ENCODE data around the gene HOXB9.

DNA sequence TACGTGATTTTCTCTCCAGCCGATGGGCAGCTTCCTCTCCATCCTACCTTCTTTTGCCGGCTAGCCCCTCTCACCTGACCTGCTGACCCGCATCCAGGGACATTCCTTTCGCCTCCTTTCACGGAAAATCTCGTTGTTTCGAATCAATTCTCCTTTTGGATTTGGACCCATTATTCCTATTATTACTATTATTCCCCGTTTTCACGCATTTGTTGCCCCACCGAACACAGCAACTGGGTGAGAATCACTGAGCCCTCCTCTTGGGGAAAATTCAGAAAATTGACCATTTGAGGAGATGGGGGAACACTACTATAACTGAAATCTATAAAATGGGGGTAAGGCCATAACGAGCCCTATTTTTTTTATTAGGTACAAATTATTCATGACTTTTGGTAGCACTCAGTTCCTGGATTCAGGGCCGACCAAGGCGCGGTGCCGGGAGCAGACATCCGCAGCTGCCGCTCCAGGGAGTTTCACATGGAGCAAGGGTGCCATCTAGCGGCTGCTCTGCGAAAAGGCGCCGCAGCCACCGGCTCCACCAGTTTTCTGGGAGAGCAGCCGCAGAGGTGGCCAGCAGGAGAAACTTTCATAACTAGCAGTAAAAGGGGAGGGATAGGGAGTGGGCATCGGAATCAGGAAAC is 7.8 kb downstream of the HOXB9 start:
- TF ChIP-seq, protein P1, sequence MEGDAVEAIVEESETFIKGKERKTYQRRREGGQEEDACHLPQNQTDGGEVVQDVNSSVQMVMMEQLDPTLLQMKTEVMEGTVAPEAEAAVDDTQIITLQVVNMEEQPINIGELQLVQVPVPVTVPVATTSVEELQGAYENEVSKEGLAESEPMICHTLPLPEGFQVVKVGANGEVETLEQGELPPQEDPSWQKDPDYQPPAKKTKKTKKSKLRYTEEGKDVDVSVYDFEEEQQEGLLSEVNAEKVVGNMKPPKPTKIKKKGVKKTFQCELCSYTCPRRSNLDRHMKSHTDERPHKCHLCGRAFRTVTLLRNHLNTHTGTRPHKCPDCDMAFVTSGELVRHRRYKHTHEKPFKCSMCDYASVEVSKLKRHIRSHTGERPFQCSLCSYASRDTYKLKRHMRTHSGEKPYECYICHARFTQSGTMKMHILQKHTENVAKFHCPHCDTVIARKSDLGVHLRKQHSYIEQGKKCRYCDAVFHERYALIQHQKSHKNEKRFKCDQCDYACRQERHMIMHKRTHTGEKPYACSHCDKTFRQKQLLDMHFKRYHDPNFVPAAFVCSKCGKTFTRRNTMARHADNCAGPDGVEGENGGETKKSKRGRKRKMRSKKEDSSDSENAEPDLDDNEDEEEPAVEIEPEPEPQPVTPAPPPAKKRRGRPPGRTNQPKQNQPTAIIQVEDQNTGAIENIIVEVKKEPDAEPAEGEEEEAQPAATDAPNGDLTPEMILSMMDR (IDR thresholded peaks at IDR 0.05) = peak; percentile 96 to 97 (median 97)
- no peak for TF ChIP-seq POLR2A (IDR thresholded peaks at IDR 0.05)
